ENCODE data around the gene SS18L1.

Gene SS18L1

DNA sequence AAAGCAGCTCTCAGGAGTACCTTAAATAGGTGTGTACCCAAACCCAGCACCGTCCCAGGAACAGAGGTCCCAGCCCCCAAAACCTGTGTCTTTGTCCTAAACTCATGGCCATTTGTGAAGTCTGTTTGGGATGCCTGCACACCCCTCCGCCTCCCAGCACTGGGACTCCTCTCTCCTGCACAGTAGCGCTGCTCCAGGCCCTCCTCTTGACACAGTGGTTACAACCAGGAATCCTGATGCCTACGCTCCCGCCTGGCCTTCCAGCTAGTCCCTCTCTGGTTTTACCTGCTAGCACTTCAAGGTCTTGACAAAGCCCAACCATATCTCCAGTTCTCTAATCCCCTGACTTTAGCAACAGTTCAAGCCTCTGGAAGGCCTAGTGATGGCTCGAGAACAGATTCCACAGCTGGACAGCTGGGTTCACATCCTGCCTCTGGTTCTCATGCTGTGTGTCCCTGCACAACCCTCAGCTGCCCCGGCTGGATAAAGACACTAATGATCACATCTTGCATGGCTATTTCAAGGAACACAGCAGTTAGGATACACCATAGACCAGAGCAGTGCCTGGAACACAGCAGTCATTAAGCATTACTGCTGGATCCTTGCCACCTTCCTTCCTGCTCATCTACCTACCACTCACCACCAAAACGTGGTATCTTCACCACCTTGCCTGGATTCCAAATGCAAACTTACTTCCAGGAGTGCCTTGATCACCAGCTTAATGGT is 5.9 kb upstream of the SS18L1 start:
- no peak for DNase-seq (ENCODE audit: extremely low read depth, insufficient read length)
- Histone ChIP-seq H3K4me3 (replicated peaks; ENCODE audit: low read depth, low read length) (no peak overlapping the region), H3K27me3 (replicated peaks; ENCODE audit: control insufficient read depth, insufficient read depth, low read length) (no peaks in the 10 kb centered on the region), H3K36me3 (ENCODE audit: control insufficient read depth, insufficient read depth, low read length) (peaks cover 49% of the 10 kb centered on the region)
- TF ChIP-seq CTCF (IDR thresholded peaks at IDR 0.05; ENCODE audit: insufficient read depth, low read length, poor library complexity, severe bottlenecking): no peak

DNA sequence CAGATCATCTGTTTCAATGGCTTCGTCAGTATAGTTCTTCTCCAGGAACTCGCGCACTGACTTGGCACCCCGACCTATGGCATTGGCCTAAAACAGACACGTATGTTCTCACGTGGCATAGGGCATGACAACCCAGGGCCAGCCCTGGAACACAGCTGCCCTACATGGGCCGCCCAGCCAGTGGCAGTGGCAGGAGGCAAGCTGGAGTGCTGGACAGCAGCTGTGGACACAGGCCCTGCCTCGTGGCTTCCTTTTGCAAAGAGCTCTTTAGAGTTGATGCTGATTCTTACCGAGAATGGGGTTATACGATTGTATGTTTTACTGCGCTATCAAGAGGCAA is 5.4 kb upstream of the SS18L1 start:
- H3K36me3 ChIP-seq (ENCODE audit: control insufficient read depth, insufficient read depth, low read length): peaks cover 45% of the 10 kb centered on the region
- no peak for TF ChIP-seq CTCF (IDR thresholded peaks at IDR 0.05; ENCODE audit: insufficient read depth, low read length, poor library complexity, severe bottlenecking)

GRCh38 chr20:62138912-62139311 is 4.7 kb upstream of the SS18L1 start:
- no peak for DNase-seq (ENCODE audit: extremely low read depth, insufficient read length)
- no peak overlapping the region for H3K4me3 ChIP-seq (replicated peaks; ENCODE audit: low read depth, low read length)
- peaks cover 40% of the 10 kb centered on the region for H3K36me3 ChIP-seq (ENCODE audit: control insufficient read depth, insufficient read depth, low read length)
- TF ChIP-seq CTCF (IDR thresholded peaks at IDR 0.05; ENCODE audit: insufficient read depth, low read length, poor library complexity, severe bottlenecking): no peak
- no peaks in the 10 kb centered on the region for H3K27me3 ChIP-seq (replicated peaks; ENCODE audit: control insufficient read depth, insufficient read depth, low read length)

More for the DNA sequence above, 5.4 kb upstream of the SS18L1 start:
- no peak for DNase-seq (ENCODE audit: extremely low read depth, insufficient read length)
- no peaks in the 10 kb centered on the region for H3K27me3 ChIP-seq (replicated peaks; ENCODE audit: control insufficient read depth, insufficient read depth, low read length)
- no peak overlapping the region for H3K4me3 ChIP-seq (replicated peaks; ENCODE audit: low read depth, low read length)

DNA sequence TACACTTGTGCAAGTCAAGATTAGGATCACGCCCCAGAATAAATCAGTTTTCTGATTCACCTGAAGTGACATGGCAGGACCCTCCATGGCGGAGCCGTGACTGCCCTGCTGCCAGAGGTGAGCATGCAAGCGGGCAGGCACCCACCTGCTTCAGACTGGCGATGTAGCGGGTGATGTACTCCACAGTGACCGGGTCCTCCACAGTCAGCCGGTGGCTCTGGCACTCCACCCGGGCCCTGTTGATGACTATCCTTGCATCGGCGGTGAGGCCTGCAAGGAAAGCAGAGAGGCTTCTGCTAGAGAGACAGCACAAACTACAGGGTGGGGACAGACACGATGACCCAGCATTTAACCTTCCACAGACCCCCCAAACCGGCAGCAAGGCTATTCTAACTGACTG is 3.9 kb upstream of the SS18L1 start:
- no peak for TF ChIP-seq CTCF (IDR thresholded peaks at IDR 0.05; ENCODE audit: insufficient read depth, low read length, poor library complexity, severe bottlenecking)
- H3K36me3 ChIP-seq (ENCODE audit: control insufficient read depth, insufficient read depth, low read length): peaks cover 38% of the 10 kb centered on the region
- H3K27me3 ChIP-seq (replicated peaks; ENCODE audit: control insufficient read depth, insufficient read depth, low read length): no peaks in the 10 kb centered on the region
- no peak for DNase-seq (ENCODE audit: extremely low read depth, insufficient read length)
- no peak overlapping the region for H3K4me3 ChIP-seq (replicated peaks; ENCODE audit: low read depth, low read length)

DNA sequence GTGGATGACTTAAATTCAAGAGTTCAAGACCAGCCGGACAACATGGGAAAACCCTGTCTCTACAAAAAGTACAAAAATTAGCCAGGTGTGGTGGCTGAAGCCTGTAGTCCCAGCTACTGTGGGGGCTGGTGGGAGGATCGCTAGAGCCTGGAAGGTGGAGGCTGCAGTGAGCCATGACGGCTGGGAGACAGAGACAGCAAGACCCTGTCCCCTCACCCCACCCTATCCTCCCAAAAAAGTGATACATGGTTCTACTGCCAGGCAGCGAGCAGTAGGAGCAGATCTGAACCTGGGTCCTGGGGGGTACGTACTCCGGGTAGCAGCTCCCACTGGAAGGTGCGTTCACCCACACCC is 2.5 kb upstream of the SS18L1 start:
- H3K4me3 ChIP-seq (replicated peaks; ENCODE audit: low read depth, low read length): peak overlapping the region; percentile 85
- DNase-seq (ENCODE audit: extremely low read depth, insufficient read length): no peak
- TF ChIP-seq CTCF (IDR thresholded peaks at IDR 0.05; ENCODE audit: insufficient read depth, low read length, poor library complexity, severe bottlenecking): no peak
- H3K27me3 ChIP-seq (replicated peaks; ENCODE audit: control insufficient read depth, insufficient read depth, low read length): no peaks in the 10 kb centered on the region
- peaks cover 33% of the 10 kb centered on the region for H3K36me3 ChIP-seq (ENCODE audit: control insufficient read depth, insufficient read depth, low read length)
